ENCODE data around the gene SCAMP2. TPM values are rescaled to one million over a fixed set of nuclear protein-coding genes. Genes with fewer than 3 reads are reported as not detected.

SCAMP2 gene
- polyA plus RNA-seq, 1 donor = 64.7 TPM

DNA sequence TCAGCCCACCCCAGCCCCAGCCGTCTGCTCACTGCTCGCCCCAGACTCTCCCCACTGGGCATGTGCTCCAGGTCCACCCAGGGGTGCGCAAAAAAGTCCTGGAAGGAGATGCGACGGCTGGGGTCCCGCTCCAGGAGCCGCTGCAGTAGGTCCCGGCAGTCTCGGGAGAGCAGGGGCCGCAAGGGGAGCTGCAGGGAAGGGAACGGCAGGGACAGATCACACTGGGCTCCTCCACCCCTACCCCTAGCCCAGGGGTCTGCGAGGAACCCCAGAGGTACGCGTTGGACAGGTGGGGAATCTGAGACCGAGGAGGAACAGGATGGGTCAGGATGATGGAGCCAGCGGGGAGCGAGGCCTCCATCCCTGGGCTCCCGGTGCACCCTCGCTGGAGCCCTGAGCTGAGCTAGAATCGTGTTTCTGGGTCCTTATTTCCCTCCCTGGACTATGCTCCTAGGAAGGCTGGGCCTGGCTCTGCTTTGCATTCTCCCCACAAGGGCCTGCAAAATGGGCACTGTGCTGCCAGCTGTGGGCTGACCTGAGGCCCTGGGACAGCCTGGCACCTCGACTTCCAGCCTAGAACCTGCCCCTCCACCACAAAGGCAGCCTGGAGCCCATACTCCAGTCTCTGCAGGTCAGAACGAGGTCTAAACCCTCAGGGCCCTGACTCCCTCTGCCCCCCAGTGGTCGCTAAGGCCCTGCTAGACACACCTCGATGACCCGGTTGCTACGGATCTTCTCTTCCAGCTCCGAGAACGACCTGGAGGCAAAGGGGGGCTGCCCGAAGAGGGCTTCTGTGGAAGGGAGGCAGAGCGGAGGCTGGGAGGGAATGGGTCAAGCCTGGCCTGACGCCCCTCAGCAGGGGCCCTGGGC lies 33.4 kb downstream of the SCAMP2 start:
- no peak for DNase-seq

GRCh38 chr15:74838746-74839525 lies 34.2 kb downstream of the SCAMP2 start:
- DNase-seq = no peak

DNA sequence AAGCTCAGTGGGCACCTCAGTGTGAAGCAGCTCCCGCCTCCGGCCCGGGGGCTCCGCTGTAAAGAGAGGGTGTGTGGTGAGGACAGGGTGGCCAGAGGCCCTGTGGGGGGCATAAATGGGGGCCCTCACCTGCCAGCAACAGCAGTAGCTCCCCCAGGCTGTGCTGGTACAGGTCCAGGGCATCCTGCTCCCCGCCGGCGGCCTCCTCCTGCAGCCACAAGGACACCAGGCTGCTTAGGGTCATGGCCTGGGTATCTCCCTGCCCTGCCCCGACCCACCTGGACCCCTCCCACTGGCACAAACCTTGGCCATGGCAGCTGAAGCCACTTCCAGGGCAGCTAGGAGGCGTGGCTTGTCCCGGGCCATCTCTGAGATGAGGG lies 35.0 kb downstream of the SCAMP2 start:
- DNase-seq = no peak

GRCh38 chr15:74837482-74838136 lies 35.6 kb downstream of the SCAMP2 start:
- DNase-seq = no peak

DNA sequence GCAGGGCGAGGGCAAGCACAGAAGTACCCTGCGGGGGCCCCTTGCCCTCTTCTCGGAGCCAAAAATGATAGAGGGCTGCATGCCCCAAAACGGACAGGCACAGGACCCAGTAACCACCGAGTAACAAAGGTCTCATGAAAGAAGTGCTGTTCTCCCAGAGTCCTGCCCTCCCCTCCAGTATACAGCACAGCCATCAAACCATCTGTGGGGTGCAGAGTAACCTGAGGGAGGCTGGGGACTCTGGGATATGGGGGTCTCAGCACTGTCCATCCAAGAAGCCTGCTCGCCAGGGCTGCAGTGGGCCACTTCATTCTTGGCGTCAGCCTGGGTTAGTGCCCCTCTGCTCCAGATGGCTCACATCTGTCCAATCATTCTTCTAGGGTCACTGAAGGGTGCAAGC lies 36.3 kb downstream of the SCAMP2 start:
- DNase-seq = no peak

DNA sequence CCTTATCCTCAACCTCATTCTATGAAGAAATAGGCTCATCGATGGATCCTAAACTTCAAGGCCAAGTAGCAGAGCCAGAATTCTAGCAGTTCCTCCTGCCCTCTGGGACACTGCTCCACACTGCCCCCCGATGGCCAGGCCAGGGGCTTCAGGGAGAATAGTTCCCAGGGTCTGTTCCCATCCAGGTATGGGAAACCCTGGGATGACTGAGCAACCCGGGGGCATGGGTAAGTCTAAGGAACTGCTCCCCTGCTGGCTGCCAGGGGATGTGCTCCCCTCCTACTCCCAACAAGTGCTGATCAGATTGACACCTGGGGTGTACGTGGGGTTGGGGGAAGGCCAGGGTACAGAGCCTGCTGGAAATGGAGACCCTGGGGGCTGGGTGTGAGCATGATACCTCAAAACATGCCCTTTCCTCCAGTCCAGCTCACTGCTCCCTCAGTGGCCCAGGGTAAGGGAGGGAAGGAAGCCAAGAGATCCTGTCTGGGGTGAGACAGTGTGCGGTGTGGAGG lies 37.8 kb downstream of the SCAMP2 start:
- no peak for DNase-seq

GRCh38 chr15:74833376-74834107 lies 39.6 kb downstream of the SCAMP2 start:
- DNase-seq = no peak

GRCh38 chr15:74832826-74833225 lies 40.3 kb downstream of the SCAMP2 start:
- no peak for DNase-seq

DNA sequence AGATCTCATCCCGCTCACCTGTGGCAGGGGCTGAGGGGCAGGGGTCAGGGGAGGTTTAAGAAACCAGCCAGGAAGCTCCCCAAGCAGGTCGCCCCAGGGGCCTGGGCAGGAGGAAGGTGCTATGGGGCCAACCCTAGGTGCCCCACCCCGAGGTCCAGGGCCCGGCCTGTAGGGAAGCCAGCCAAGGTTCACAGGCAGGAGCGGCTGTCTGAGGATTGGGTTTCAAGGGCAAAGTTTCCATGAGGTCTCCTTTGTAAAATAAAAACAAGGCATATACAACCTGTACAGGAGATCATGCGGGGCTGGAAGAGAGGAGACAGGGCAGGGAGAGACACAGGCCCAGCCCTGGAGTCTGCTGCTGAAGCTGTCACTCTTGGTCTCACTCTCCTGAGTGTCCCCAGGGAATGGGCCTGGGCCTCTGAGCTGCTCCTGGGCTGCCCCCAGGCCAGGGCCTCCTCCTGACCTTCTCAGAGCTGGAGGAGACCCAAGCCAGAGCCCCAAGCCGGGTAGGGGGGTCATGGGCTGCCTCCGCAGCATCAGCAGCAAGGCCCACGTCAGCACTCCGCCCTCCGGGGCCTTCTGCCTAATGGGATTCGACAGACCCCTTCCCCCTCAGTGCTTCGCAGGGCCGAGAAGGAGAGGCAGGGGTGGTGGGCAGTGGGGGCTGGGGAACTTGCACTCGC lies 41.2 kb downstream of the SCAMP2 start:
- no peak for DNase-seq

GRCh38 chr15:74830868-74831267 lies 42.3 kb downstream of the SCAMP2 start:
- no peak for DNase-seq

GRCh38 chr15:74829991-74830390 lies 43.2 kb downstream of the SCAMP2 start:
- no peak for DNase-seq

DNA sequence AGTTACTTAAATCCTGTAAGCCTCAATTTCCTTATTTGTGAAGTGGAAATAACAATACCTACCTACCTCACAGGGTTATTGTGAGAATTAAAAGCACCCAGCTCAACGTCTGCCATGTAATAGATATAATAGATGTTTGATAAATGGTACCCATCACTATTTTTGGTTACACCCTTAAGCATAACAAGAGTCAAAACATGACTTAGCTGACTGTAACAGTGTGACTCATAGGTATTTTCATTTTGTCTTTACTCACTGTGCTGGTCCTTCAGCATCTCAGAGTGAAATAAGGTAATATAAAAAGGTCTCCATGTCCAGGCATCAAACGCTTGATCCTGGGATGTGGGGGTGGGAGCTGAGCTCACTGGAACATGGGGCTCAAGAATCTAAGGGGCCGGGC lies 43.7 kb downstream of the SCAMP2 start:
- no peak for DNase-seq

DNA sequence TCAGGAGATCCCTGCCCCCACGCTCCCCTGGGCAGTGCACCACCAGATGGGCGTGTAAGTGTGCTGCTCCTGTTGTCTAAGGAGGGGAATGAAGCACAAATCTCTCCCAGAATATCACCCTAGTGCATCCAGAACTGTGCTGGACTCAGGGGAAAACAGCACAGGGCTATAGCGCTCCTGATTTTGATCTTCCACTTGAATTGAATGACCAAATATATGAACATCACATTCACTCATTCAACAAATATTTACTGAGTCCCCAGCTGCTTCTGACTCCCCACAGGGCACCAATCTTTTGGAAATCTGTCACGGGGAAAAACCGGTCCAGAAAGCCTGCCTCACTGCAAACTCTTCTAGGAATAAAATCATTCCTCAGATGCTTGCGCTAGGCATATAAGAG lies 44.3 kb downstream of the SCAMP2 start:
- DNase-seq = no peak

DNA sequence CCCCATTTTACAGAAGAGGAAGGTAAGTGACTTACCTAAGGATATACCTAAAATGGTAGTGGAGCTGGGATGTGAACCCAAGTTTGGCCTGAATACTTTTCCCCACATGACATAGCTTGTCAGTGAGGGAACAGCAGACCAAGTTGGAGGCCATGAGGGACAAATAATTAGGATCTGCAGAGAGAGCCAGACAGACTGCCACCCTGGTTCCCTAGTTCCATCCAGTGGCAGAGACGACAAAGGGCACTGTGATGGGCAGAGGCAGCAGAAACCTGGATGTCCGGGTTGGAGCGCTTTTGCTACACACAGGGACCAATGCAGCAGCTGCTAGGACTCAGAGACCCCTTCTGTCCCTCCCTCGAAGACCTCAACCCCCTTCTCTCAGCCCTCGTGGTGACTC lies 45.6 kb downstream of the SCAMP2 start:
- no peak for DNase-seq

DNA sequence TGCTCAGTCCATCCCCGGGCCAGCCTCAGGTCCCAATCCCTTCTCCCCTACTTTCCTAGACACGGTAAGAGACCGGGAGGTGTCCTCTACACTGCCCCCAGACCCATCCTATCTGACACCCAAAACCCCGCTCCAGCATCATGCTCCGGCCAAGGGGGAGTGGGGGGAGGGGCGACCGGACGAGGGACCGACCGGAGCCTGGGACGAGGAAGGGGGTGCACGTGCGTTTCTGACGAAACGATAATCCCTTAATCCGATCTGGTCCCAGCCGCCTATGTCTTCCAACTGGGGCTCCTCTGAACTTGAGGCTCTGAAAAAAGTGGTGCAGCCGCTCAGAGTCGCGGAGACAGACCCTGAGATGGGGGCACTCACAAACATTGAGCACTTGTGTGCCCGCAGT lies 46.2 kb downstream of the SCAMP2 start:
- DNase-seq = no peak

DNA sequence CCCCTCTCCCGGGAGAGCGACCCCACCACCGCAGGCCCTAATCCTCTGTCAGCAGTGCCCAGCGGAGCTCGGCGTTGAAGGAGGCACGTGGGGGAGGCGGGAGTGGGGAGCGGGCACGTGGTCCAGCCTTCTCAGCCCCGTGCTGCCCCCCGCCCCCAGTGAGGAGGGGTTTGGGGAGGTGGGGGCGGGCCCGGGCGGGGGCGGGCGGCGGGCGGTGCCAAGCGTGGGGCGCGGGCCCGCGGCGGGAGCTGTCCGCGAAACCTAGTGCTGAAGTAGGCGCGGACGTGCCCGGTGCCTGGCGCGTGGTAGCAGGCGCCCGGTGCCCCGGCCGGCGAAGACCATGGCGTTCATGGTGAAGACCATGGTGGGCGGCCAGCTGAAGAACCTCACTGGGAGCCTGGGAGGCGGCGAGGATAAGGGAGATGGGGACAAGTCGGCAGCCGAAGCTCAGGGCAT lies 46.8 kb downstream of the SCAMP2 start, which contains the start of gene CPLX3:
Gene CPLX3 (plus strand): TSS at position 264 of the 456 bp plus-strand sequence. CDS start 77 bp downstream, at position 341.
- DNase-seq = peak; percentile 46

DNA sequence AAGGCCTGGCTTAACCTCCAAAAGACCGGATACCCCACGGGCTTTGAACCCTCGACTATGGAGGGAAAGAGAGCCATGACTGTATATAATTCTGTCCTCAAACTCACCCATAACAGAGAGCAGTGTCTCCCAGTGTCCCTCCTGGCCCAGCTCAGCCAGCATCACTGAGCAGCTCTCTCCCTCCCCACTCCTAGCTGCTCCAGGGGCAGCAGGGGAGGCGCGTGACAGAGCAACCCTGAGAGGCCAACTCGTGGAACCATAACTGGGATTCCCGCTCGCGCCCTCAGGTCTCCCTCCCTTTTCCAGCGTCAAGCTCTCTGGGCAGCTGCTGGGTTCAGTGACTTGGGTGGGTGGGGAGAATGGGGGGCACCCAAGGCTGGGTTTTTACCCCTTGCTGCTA lies 47.3 kb downstream of the SCAMP2 start:
- DNase-seq = no peak

GRCh38 chr15:74824976-74825375 lies 48.2 kb downstream of the SCAMP2 start:
- no peak for DNase-seq

GRCh38 chr15:74823324-74823723 lies 49.8 kb downstream of the SCAMP2 start:
- no peak for DNase-seq

- DNase-seq = no peak
These were observed 50.9 kb downstream of the SCAMP2 start for GRCh38 chr15:74822233-74822632.

DNA sequence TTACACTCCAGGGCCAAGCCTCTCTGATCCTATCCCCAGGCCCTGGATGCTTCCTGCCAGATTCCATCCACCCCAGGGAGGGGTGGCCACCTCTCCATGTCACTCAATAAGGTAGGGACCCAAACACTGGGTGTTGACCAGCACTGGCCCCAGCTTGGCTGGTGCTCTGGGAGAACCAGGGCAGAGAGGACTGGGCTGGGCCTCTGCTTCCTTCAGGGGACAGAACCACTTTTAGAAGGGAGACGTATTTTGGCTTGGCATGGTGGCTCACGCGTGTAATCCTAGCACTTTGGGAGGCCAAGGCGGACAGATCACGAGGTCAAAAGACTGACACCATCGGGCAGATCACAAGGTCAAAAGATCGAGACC lies 51.4 kb downstream of the SCAMP2 start:
- no peak for DNase-seq

Data from left kidney (tissue), 2 donors.